ENCODE results near the gene PDE4DIP. TPM values are rescaled to one million over a fixed set of nuclear protein-coding genes. Genes with fewer than 3 reads are reported as not detected.
"Not testable (repeated sequence)": the region's sequence is repeated elsewhere in the genome, so short reads cannot be mapped to it uniquely, and the experiment has no call there.

PDE4DIP gene
- polyA plus RNA-seq, 4 donors = 66.4 to 137 (median 114) TPM

DNA sequence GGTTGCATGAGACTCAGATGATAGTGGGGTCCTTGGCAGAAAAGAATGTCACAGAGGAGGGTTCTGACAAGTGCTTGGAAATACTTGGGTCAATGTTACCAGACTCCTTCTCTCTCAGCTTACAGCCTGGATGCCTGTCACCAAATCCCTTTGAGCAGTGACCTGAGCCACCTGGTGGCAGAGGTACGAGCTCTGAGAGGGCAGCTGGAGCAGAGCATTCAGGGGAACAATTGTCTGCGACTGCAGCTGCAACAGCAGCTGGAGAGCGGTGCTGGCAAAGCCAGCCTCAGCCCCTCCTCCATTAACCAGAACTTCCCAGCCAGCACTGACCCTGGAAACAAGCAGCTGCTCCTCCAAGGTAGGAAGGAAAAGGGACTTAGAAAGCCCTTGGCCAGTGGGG lies 180.1 kb downstream of the PDE4DIP start:
- DNase-seq (ENCODE audit: low read depth in 4 of 4, low spot score in 3 of 4) = not testable (repeated sequence)

DNA sequence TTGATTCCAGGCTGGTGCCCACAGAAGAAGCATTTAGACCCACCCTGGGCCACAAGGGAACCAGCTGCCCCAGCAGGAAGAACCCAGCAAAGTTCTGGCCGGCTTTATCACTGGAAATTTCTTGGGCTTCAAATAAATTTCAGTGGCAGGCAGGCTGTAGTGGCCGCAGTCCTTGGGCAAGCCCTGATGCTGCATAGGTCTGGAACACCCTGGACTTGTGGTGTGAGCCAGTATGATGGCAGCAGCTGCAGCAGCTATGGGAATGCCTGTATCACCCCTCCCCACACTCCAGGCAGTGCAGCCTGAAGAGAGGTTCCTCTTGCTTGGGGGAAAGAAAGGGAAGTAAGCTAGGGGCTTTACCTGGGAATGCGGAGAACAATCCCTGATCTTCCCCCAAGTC lies 189.7 kb downstream of the PDE4DIP start:
- not testable (repeated sequence) for DNase-seq (ENCODE audit: low read depth in 4 of 4, low spot score in 3 of 4)

DNA sequence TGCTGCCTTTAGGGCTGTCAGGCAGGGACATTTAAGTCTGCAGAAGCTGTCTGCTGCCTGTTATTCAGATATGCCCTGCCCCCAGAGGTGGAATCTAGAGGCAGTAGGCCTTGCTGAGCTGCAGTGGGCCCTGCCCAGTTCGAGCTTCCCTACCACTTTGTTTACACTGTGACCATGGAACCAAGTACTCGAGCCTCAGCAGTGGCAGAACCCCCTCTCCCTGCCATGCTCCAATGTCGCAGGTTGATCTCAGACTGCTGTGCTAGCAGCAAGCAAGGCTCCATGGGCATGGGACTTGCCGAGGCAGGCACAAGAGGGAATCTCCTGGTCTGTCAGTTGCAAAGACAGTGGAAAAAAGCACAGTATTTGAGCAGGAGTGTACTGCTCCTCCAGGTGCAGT lies 198.8 kb downstream of the PDE4DIP start:
- DNase-seq (ENCODE audit: low read depth in 4 of 4, low spot score in 3 of 4) = not testable (repeated sequence)

DNA sequence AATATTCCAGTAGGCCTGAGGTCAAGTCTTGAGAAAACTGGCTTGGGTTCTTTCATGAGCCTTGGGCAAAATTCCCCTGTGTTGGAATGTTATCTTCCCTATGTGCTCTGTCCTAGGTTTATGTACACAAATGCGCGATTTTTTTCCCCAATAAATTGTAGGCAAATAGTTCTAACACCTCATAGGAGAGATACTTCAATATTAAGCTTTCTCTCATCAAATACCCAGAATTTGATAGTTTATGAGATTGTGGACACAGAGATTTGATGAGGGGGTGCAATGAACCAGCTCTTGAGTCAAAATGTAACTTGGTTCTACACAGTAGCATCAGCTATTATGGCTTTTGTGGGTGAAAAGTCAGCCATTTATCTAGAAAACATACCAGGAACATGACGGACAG lies 220.4 kb downstream of the PDE4DIP start:
- not testable (repeated sequence) for DNase-seq (ENCODE audit: low read depth in 4 of 4, low spot score in 3 of 4)

DNA sequence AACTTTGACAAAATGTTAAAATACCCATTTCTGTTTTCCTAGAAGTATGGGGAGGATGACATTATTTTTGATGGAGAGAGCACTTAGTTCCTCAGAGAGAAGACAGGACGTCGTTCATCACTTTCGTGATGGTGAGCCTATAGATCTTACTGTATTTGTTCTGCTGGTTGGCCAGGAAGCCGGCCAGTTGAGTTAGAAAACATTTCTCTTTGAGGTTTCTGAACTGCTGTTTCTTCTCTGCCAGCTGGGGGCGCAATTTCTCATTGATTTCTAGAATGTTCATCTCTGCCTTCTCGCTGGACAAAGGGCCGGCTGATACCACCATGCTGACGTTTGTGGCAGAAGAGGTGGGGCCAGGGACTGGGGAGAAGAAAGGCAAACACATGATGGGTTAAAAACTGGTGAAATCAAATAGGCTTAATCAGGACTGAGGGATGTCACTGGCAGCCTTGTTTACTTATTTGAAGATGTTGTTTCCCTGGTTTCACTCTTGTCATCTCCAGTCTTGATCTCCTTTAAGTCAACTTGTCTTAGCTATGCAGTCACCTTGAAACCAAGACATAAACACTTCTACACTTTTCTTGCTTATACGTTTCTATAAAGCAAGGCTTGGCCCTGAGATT lies 231.4 kb downstream of the PDE4DIP start:
- DNase-seq (ENCODE audit: low read depth in 4 of 4, low spot score in 3 of 4) = not testable (repeated sequence)

Other genes with a start within 250 kb of the PDE4DIP start
- 10 to 100 TPM; 27.6 to 43.5 (median 31.5) TPM for gene NBPF14, start 248.4 kb upstream of the PDE4DIP start, polyA plus RNA-seq (ENCODE audit: insufficient read length in 4 of 4)
- 1 to 10 TPM in 2 of 4 donors, under 1 TPM in 1, not detected in 1; 0.44 to 4.5 (median 2.7) TPM for gene NUDT4B, start 95.7 kb upstream of the PDE4DIP start, polyA plus RNA-seq (ENCODE audit: insufficient read length in 4 of 4)